ENCODE data around the gene HDAC5.
"Not testable (repeated sequence)": the region's sequence is repeated elsewhere in the genome, so short reads cannot be mapped to it uniquely, and the experiment has no call there.

HDAC5 gene

DNA sequence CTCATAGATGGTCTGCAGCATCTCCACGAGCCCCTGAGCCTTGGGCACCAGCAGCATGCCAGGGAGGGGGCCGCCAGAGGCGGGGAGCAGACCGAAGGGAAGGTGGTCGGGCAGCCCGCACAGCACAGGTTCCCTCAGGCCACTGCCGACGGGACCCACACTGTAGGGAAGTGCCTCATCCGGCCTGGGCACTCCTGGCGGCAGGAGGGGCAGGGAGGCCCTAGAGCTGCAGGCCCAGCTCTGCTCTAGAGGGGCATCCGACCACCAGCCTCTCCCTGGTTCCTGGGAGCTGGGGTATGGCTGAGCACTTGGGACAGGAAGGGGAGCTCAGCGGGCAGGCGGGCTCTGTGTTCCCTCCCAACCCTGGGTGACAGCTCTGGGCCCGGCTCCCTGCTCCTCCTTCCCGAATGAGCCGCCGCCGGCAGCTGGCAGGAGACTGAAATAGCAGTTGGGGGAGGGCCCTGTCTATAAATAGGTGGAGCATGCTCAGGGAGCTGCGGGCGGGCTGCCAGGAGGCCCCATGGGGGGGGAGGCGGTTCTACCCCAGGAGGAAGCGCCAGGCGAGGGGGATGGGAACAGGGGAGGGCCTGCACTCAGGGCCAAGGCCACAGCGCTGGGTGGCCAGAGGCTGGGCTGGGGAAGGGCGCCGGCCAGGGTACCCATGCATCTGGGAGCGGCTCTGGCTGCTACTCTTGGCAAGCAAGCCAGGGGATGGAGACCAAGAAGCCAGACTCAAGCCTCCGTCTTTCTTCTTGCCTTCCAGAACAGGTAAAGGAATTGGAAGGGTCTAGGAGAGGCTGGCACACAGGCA lies 12.4 kb downstream of the HDAC5 start:
- no peak for FAIRE-seq

DNA sequence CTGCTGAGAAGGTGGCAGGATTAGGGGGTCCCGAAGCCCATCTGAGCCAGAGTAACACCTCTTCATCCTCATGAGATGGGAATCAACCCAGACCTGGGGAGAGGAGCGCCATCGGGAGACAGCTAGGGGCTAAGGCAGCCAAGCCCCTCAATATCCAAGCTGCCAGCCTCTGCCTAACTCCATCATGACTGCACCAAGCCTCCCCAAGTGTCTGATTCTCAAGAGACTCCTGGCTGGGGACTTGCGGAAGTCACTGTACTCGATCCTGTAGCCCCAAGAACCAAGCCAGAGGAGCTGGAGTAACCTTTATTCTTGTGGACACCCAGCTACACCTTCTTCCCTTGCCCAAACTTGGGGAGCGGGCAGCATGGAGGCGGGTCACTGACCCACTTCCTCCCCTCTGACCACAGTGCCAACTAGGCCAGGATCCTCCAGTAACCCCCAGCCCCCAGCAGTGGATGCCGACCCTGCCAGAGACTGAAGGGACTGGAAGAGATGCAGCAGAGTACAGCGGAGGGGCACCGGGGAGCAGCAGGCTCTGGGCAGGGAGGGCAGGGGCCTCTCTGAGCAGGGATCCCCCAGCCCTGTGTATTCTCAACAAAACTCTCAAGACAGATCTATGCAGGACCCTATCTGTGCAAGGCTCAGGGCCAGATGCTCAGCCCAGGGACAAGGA lies 13.3 kb downstream of the HDAC5 start:
- FAIRE-seq = no peak

DNA sequence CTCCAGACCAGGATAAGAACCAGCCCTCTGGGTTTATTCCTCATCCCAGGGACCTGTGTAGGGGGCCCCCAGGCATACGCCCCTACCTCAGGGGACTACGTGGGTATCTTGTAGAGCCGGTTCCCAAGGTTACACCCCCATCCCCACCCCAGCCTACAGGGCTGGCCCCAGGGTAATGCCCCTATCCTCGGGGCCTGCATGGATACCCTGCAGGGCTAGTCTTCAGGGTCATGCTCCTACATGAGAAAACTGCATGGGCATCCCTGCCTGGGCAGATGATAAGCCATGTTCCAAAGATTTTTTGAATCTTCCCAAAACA lies 14.2 kb downstream of the HDAC5 start:
- no peak for FAIRE-seq

DNA sequence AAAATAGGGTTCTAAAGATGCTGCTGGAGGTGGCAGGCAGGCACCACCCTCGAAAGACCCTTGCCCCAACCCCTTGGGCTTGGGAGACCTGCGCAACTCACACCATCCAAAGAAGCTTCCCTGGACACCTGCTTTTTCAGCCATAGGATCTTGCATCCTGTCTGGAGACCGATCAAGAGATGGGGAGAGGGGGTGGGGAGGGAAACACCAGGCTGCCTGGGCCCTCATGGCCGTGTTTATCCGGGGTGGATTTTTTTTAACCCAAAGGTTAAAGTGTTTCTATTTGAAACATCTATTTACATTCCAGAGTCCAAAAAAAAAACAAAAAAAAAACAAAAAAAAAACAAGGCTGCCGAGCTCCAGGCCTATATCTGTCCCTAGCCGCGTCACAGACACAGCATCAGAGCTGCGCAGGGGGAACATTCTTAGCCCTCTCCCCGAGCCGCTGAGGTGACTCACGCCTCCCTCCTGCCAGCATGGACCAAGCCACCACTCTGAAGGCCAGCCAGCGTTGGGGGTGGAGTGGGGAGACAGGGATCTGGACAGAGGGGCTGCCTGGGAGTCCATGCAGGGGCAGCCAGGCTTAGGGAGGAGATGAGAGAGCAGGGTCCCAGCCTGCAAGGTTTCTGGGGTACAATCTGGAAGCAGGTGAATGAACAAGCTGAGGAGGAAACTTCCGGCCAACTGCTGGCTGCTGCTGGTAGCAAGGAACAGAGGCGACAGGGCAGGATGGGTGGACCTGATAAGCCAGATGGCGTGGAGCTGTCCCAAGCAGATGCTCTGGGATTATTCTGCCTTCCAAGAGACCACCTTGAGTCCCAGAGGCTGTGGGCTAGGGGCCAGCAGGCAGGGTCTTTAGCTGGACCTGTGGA lies 14.8 kb downstream of the HDAC5 start:
- FAIRE-seq = peak; percentile 77

DNA sequence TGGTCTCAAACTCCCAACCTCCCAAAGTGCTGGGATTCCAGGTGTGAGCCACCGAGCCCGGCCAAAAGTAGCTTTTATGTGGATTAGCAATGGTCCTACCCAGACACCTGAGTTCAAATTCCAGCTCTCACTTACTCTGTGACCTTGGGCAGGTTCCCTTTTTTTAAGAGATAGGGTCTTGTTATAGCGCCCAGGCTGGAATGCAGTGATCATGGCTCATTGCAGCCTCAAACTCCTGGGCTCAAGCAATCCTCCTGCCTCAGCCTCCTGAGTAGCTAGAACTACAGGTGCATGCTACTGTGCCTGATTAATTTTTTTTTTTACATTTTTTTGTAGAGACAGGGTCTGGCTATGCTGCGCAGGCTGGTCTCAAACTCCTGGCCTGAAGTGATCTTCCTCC lies 16.6 kb downstream of the HDAC5 start:
- FAIRE-seq = no peak

- FAIRE-seq = no peak
Observed at GRCh38 chr17:44105941-44106340, 17.5 kb downstream of the HDAC5 start.

DNA sequence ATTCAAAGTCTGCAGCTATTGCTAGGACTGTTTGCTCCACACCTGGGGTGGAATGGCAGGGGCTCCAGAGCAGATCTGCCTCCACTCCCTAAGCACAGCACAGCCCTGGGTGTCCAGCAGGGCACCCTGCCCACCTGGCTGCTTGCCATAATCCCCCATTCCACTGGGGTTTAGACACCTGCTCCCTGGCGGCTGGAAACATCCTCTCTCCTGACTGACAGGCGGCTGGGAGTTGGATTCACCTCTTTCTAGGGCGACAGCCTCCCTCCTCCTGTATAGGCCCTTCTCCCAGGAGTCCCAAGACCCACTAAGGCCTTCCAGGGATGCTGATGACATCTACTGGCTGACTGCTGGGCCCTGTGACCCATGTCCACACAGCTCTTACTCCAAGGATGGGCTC lies 18.0 kb downstream of the HDAC5 start:
- FAIRE-seq = no peak

DNA sequence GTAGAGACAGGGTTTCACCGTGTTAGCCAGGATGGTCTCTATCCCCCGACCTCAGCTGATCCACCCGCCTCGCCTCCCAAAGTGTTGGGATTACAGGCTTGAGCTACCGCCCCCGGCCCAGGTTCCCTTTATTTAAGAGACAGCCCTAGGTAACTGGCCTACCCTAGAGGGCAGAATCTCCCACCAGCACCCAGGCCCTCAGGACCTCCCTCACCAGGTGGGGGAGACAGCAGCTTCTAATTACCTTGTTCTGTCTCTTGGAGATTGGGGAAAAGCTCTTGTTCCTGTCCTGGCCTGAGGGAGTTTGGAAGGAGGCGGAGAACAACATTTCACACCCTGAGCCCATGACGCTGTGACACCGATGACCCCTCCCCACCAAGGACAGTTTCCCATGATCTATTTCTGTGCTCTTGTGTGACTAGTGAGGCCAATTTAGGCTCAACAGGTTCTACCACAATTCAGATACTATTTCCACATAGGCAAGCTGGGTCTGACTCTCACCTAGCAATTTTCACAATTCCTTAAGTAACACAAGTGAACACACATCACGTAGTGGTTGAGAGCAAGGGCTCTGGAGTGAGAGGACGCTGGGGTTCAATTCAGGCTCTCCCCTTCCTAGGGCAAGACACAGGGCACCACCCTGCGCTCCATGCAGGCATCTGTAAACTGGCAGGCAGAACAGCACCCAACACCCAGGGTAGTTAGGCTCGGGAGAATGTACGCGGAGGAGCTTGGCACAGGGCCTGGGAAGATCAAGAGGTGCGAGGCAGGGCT lies 20.4 kb downstream of the HDAC5 start:
- FAIRE-seq = no peak

GRCh38 chr17:44101858-44102257 lies 21.6 kb downstream of the HDAC5 start:
- FAIRE-seq = not testable (repeated sequence)

GRCh38 chr17:44097110-44097958 lies 26.1 kb downstream of the HDAC5 start:
- no peak for FAIRE-seq

- FAIRE-seq = peak; percentile 92
Observed at GRCh38 chr17:44095647-44096496, 27.6 kb downstream of the HDAC5 start.

GRCh38 chr17:44095388-44095646 lies 28.1 kb downstream of the HDAC5 start:
- FAIRE-seq = no peak

GRCh38 chr17:44094701-44095387 lies 28.6 kb downstream of the HDAC5 start:
- no peak for FAIRE-seq

GRCh38 chr17:44093231-44093900 lies 30.1 kb downstream of the HDAC5 start:
- FAIRE-seq = no peak

- FAIRE-seq = no peak
Observed at GRCh38 chr17:44092051-44092450, 31.4 kb downstream of the HDAC5 start.

DNA sequence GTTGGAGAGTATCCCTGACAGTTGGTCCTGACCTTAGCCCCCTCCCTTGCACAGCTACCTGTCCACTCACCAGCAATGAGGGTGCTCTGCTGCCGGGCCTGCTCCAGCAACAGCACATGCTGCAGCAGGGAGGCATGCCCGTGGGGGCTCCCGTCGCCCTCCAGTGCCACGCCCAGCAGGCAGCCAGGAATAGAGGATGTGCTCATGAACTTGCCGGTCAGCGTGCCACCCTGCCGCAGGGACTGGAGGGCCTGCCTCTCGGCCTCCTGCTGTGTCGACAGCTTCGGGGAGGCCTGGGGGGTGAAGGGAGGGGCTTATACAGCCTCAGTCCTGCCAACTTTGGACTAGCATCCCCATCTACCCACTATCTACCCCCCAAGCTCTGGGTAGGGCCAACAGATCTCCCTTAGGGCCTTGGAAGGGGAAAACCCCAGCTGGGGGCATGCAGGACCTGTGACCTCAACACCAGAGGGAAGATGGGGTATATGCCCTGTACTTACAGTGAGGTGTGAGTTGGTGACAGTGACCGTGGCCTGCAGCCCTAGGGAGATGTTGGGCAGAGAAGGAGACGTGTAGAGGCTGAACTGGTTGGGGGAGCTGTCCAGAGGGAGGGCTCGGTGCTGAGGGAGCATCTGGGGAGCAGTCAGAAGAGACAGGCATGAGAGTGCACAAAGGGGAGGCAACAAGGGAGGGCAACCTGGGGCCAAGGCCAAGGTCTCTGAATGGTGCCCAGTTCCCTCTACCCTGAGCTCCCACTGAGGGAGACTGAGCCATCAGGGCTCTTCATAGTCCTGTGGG lies 32.0 kb downstream of the HDAC5 start:
- no peak for FAIRE-seq

- no peak for FAIRE-seq
Observed at GRCh38 chr17:44088254-44088653, 35.2 kb downstream of the HDAC5 start.

- FAIRE-seq = no peak
Observed at GRCh38 chr17:44087319-44087718, 36.1 kb downstream of the HDAC5 start.

All from G401.6 (cell line).